T-helper 2 cell treated with Interferon-gamma antibody and Interleukin-4, amounts not matched to agents 100 ng/mL and 5 ng/mL, for 36 hours (primary cell): Measurements from ENCODE around the gene NLGN1. TPM values are rescaled to one million over a fixed set of nuclear protein-coding genes. Genes with fewer than 3 reads are reported as not detected.

Experiments
- intact Hi-C: fragments of 100-400 bp; cut with micrococcal nuclease; formaldehyde crosslinking; loops from one replicate; pipeline ENCODE4 v1.15.1; 2023
- total RNA-seq: library from RNA; stranded (reverse); gene quantifications from 2 replicates; pipeline ENCODE4 v1.2.3, GENCODE V29; 2022

Gene NLGN1
- total RNA-seq, 1 donor from 2014 or later: not detected

DNA sequence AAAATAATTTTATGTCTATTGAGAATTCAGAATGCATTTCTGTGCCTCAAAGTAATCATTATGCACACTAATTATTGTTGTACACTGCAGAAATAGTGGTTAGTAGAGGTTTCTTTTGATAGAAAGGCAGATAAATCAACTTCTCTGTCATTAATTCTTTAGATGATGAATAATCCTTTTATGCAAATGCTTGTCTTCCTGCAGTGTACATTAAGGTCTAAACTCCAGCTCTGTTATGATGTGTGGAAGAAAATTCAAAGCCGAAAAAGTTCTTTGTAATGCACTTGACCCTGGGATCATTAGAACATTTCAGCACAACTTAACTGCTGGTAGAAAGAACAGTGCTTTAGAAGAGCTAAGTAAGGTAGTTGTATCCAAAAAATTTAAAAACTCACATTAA lies 353.0 kb downstream of the NLGN1 start:
- intact Hi-C loops: no loop called here

DNA sequence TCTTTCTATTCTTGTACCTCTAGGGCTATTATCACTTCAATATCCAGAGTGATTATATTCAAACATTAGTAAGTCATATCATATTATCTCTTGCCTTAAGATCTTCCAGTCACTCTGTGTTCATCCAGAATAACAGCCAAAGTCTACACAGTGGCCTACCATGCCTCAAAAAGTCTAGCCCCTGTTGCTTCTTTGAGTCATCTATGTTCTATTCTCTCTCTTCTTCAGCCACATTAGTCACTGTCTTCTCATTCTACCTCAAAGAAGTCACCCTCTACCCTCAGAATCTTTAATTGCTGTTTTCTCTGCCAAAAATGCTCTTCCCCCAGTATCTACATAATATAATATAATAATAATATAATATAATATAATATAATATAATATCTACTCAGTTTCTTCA lies 356.0 kb downstream of the NLGN1 start:
- intact Hi-C loops: no loop called here

DNA sequence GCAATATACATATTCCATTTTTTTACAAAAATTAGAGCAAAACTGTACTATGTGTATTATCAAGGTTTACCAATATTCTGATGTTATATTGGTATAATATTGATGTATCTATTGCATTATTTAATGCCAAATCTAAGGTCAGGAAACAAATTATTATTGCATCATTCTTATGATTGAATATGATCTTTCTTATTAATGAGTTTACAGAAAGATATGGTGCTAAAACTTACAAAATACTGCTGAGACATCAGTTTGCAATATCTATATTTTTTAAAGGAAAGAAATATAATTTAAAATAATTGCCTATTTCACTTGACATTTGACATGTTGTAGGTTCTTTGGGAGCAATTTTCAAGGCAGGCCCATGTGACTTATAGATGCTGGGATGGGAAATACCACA lies 357.6 kb downstream of the NLGN1 start:
- intact Hi-C loops: no loop called here

DNA sequence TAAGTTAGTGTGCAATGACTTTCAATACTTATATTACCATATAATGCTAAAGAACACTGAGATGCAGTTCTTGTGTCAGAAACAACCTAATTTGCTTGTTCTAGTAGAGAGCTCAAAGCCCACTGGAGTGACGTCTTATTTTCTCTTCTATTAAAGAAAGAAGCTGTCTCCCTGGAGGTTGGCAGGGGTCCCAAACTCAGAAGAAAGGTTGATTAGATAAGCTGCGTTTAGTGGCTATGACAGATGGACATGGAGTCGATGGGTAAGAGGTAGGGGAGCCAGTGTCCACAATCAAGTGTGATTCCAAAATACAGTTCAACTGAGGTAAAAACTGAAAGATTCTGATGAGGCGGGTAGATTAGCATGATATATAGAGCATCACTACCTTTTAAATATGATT lies 363.6 kb downstream of the NLGN1 start:
- intact Hi-C loops: no loop called here

DNA sequence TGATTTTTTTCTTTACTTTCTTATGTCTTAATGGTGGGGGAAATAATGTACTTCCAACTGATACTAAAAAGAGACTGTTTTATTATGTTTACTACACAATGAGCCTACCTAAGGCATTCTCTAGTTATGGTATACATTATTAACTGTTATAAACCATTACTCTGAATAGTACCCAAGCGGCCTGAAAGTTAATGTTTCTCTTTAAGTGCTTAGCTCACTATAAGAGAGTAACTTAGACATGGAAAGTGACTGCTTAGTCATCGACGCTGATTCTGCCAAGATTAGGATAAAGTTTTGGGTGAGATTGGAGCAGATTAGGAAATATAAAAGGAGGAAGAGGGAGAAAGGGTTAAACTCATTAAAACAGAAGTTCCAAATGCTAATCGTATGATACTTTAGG lies 365.0 kb downstream of the NLGN1 start:
- intact Hi-C loops: no loop called here

DNA sequence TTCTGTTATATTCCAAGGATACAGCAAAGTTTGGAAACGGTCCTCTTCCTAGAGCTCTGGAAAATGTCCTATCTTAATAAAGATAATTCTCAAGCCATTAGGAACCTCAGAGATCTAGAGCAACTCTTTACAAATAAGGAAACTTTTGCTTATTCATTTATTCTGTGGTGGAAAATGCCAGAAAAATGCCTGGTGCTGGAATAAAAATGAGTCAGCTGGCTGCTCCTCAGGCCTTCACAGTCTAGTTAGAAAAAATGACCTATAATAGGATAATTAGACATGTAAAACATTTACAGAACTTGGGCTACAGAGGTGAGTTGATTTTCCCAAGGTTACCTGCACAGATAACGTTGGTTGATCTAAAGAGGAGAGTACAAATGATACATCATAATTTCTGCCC lies 372.5 kb downstream of the NLGN1 start:
- intact Hi-C loops: no loop called here

DNA sequence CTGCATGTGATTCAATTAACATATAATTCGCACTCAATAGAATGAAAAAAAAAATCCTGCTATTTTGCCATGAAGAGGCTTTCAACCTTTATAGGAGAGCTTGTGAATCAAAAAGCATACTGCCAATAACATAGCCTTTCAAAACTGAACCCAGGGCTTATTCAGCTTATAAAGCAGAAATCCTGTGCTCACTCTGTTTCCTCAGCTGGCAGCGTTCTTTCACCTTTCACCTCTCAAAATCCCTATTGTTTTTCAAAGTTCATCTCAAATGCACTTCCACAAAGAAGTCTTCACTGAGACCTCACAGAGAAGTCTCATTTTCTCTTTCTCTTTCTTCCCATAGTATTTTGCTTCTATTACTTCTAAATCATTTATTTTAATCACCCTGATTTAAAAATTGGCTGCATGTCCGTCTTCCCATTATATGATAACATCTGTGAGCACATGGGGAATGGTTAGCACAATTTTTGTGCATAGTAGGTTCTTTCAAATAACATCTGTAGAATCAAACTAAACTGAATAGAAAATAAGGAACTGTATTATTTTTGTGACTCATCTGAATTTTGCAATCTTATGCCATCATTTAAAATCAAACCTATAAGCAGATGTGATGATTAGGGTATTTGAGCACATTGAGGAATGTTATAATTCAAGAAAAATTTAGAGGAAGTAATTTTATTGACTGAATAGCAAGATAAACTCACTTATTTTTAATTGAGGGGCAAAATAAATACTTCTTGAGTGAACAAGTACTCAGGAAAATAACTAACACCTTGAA lies 373.4 kb downstream of the NLGN1 start:
- intact Hi-C loops: no loop called here

DNA sequence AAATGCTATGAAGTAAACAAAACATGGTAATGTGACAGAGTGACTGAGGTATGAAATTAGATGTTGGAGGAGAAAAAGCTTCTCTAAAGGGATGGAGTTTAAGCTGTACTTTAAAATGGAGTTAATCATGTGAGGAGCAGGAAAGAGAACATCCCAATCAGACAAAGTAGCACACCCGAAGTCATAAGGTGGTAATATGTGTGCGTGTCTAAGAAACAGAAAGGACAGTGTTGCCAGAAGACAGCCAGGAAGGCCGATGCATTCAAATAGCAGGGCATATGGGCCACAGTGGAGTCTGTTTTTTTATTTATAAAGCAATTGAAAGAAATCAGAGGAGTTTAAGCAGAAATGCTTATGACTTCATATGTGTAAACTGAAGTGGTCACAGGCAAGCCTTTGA lies 376.3 kb downstream of the NLGN1 start:
- intact Hi-C loops: no loop called here

DNA sequence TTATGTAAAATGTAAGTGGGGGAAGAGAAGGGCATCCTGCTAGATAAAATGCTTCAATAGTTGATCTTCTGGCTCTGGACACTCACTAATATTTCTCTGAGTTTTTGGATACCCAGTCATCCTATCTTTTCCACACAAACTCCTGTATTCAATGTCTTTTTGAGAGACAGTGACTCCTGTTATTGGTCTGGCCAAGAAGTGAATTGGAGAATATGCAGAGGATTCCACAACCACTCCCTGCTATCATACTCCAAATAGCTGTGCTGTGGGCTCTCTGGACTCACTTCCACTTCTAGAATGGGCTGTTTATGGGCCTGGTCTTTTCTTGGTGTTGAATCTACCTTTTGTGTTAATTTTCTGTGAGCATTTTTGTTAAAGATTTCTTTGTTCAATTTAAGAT lies 376.8 kb downstream of the NLGN1 start:
- intact Hi-C loops: no loop called here

DNA sequence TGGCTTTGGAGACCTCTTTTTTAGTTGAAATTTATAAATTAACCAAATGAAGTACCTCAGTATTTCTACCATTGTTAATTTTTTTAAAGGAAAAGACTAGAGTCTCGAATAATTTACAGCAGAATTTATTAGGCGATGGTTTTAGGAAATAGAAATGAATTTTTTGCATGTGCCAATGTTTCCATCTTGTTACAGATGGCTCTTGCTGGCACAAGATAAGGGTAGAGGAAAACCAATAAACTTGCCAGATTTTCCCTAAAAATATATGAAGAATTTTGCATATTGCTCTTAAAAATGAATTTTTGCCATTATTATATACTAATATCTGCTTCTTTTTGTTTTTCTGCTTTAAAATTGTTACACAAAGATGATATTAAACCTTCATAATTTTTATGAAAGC lies 380.7 kb downstream of the NLGN1 start:
- intact Hi-C loops: no loop called here

DNA sequence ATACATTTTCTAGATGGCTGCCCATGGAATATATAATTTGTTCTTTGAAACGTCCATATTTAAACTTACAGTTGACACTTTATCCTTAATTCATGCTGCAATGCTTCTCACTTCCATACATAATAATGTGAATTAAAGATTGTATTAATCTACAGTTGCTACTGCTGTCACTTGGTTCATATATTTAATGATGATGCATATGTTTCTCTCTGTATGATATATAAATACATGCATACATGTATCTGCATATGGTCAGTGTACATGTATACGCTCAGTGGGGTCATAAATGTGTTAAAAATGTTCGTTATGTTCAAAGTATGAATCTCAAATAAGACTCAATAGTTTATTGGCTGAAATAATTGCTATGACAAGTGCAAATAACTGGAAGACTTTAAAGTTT lies 382.5 kb downstream of the NLGN1 start:
- intact Hi-C loops: no loop called here

DNA sequence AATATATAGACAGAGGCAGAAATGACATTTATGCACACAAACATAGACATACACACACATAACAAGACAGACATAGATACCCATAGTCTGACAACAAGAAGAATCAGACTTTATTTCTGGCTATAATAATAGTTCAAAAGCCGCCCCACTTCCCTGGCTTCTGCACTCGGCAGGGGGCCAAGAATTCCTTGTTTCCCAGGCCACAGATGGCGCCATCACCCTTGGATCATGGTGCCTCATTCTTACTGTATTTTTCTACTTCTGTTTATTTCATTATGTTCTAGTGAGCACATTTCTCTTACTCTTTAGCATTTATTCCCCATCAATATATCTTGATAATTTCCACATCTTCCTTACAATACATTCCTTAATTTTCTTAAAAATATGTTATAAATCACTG lies 387.5 kb downstream of the NLGN1 start:
- intact Hi-C loops: no loop called here

DNA sequence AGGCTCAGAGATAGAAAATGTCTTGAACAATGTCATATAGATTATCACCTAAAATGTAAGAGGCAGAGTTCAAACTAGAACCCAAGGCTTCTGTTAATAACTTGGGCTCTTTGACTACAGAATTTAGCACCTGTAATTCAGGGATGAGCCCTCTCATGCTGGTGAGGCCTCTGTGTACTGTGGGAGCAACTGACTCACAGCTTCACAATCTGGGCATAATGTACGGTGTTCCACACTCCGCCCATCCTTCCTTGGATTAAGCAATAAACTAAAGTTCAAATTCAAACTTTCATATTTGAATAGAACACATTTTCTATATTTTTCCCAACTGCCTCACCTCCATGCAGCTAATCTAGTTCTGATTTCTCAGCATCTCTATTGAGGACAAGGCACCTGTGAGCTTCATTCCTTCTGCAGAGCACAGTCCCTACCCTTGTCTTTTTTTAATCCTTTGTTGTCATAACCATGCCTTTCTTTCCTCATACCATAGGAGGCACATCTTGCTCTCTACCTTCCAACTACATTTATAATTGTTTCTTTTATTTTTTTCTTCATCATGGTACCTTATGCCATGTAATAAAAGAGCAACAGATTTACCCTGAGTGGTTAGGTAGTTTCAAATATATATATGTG lies 392.1 kb downstream of the NLGN1 start:
- intact Hi-C loops: no loop called here

DNA sequence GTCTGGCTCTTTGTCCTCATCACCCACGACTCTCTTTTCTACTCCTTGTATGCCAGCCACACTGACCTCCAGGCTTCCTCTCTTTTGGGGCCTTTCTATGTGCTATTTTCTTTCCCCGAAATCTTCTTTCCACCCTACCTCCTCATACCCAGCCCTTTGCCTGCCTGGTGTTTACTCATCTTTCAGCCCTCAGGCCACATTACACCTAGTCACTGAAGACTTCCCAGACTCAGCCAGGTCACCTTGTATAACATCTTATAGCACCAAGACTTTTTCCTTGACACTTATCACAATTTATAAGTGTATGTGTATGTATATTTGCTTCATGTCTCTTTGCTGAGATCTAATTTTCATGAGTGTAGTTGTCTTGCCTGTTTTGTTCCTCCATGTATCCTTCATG lies 396.4 kb downstream of the NLGN1 start:
- intact Hi-C loops: no loop called here

DNA sequence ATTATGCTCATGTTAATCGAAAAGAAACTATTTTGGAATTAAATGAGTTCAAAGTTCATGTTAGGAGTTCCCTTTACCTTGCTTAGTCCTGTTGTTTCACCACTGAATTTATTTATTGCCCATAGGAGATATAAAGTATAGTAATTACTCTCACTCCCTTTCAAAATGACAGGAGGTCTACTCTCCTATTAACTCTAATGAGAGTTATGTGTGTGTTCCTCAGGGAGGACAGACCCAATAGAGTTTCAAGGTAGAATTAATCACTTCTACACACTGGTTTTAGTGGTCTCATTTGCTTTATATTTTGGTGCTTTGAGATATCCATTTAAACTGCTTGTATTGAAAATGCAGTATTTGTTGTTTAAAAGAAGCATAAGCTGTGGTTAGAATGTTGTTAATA lies 398.9 kb downstream of the NLGN1 start:
- intact Hi-C loops: no loop called here

DNA sequence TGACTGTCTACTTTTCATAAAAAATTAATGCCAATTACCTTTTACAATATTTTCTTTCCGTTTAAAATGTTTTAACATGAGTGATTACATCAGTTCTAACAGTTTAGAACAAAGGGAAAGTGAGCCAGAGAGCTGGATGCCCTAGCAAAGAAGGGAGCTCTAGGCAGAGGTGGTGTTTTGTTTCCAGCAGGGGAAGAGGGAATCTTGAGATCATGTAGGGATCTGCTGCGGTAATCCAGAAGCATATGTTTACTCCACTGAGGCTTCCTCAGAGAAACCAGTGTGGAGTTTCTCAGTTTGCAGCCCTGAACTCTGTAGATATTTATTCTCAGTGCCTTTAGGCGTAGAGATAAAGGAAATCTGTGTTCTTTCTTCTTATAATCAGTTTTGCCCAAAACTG lies 399.3 kb downstream of the NLGN1 start:
- intact Hi-C loops: no loop called here

DNA sequence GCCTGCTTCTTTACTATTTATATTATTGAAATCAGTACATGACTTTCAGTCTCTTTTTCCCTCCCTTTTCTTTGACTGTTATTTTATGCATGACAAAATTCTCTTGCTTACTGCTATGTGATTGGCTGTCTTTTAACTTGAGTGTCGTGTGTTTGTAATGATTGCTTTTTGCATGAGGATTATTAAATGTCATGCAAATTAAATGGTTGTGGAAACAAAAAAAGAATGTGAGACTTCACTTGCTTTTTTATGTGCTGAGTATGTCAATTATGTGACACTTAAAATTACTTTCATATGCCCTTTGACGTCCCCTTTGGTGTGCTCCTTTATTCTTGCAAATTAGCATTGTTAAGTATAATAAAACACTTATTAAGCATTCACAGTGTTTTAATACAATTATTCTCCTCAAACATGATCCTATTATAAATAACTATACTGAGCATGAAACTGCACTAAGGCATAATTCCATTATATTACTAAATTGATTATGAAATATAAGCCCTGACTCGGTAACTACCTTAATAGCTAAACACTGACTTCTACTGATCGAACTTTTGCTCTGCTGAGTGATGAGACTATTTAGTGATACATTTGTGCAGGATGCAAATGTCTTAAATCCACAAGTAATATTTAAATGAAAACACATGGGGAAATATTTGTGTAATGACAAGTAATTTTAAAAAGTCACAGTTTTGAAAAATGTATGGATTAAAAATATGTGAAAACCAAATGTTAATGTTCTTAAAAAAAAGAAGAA lies 401.7 kb downstream of the NLGN1 start:
- intact Hi-C loops: no loop called here

DNA sequence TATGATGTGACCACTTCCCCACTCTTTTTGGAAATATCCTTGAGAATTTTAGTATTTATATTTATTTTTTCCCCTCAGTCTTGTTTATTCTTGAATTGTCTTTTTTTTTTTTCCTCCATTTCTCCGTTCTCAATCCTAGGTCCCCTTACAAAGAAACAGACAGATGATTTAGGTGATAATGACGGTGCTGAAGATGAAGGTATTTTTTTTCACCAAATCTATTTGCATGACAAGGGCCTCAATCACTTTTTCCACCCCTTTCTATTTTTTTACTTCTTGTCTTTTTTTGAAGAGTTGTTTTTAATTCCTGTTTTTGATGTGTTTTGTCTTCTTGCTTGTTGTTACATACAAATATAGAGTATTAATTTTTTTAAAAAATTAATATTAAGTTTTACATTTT lies 402.6 kb downstream of the NLGN1 start:
- intact Hi-C loops: no loop called here

DNA sequence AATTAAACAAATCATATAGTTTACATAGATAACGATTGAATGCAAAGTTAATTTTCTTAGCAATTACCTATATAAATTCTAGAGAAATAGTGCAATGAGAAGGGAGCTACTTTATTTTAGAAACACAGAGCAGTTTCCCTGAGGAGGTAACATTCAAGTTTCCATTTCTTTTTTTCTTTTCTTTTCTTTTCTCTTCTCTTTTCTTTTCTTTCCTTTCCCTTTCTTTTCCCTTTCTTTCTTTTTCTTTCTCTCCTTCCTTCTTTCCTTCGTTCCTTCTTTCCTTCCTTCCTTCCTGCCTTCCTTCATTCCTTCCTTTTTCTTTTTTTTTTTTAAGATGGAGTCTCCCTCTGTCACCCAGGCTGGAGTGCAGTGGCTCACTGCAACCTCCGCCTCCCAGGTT lies 417.3 kb downstream of the NLGN1 start:
- intact Hi-C loops: no loop called here

DNA sequence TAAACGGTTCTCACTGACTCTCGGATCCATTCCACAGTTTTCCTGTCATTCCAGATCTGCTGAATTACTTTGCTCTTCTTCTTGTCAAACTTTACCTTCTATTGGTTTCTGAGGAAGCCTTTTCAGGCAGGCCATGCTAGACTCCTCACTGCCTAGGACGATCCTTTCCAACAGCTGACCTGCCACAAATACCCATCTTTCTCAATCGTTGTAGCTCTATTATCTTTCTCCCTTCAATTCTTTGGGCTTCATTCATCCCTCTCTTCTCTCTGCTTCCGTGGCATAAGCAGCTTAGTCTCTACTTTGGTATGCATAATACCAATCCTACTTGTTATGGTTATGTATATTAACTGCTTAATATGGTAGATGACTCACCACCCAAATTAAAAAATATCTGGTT lies 421.8 kb downstream of the NLGN1 start:
- intact Hi-C loops: no loop called here

DNA sequence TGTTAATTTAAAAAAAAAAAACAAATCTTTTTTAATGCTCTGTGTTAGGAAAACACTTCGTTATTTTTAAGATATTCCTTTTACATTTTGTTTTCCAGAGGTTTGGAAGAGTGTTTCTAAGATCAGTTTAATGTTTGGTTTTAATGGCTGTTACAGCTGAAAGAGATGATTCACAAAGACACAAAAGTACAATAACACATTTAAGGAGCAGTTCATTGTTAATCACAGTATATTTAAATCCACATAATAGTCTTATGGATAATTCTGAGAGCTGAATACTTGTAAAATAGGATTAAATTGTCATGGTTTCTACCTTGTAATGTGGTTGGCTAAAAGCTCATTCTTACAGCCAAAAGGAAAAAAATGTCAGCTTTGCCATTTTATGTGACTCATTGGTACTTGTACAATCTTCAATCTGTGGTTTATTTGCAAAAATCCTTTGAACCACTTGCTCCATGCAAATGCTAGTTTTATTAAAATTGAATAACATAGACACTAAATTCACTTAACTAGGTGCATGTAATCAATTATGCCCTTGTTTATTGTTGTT lies 426.4 kb downstream of the NLGN1 start:
- intact Hi-C loops: no loop called here

DNA sequence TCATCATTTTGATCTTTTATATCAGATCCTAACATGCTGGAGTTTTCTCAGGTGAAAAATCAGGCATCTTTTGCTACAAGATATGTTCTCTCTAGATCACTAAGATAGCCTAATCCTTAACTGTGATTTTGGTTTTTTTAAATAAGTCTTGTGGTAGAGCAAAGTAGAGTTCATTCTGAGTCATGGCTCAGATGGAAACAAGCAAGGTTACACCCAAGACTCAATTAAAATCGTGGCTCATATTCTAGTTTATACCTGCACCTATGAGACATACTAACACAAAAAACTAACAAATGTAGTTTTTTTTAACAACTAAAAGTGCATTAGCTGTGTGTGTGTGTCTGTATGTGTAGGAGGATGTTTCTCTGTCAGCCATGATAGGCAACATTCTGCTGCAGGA lies 428.2 kb downstream of the NLGN1 start:
- intact Hi-C loops: no loop called here
